ENCODE results near the gene ISG20. TPM values are rescaled to one million over a fixed set of nuclear protein-coding genes. Genes with fewer than 3 reads are reported as not detected.

ISG20 gene
- polyA plus RNA-seq, 1 donor = 4.9 TPM

DNA sequence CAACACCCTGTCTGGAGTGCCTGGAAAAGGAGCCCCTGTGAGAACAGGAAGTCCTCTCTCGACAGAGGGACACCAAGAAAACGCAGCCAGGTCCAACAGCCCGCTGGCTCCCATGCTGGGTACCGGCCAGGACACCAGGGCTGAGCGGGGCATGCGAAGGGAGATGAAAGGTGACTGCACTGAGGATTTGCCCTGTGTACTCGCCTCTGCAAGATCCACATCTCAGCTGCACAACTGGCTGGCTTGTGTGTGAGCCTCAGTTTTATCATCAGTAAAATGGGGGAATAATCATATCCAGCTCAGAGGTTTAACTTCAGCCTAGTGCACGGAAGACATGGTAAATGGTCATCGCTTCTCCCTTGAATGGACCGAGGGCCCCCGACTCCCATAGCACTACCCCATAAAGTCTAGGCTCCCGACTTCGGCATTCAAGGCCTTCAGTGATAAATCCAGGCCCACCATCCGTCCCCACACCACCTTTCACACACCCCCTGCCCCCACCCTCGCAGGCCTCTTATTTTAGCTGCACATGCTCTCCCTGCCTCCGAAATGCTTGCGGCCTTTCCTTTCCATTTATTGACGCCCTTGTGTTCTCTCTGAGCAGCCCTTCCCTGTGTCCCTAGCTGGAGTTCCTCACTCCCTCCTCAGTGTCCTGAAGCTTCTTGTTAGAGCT, 15.8 kb downstream of the ISG20 start:
- Histone ChIP-seq H3K4me1 (ENCODE audit: control insufficient read depth, insufficient read depth, low read length) (no peaks in the 10 kb centered on the region), H3K27me3 (ENCODE audit: control insufficient read depth, insufficient read depth, low read length) (peaks cover 4% of the 10 kb centered on the region), H3K36me3 (ENCODE audit: control insufficient read depth, insufficient read depth, low read length) (no peaks in the 10 kb centered on the region), H3K4me3 (ENCODE audit: low read length) (no peak overlapping the region), H3K9me3 (ENCODE audit: control insufficient read depth, low read depth, low read length) (no peaks in the 10 kb centered on the region), H3K27ac (ENCODE audit: low read length) (no peak overlapping the region)
- WGBS (ENCODE audit: insufficient coverage, low lambda C conversion rate) = no CpG with 5 or more reads among the region's 18 CpGs
- no peak for DNase-seq

DNA sequence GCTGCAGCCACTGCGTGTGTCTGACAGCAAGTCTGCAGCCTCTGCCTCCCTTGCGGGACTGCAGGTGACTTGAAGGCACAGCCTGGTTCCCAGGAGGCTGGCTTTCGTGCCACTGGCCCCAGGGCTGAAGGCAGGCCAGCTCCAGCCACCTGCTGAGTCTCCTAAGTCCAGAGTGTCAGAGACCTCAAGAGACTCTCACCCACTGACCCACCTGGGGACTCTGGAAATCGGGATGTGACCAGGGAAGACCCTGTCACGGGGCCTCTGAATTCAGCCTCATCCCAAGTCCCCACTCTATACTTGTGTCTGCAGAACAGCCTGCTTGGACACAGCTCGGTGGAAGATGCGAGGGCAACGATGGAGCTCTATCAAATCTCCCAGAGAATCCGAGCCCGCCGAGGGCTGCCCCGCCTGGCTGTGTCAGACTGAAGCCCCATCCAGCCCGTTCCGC, 16.3 kb downstream of the ISG20 start:
- no peaks in the 10 kb centered on the region for H3K4me1 ChIP-seq (ENCODE audit: control insufficient read depth, insufficient read depth, low read length)
- H3K9me3 ChIP-seq (ENCODE audit: control insufficient read depth, low read depth, low read length) = no peaks in the 10 kb centered on the region
- H3K27ac ChIP-seq (ENCODE audit: low read length) = no peak overlapping the region
- no peak for DNase-seq
- no peak overlapping the region for H3K4me3 ChIP-seq (ENCODE audit: low read length)
- H3K27me3 ChIP-seq (ENCODE audit: control insufficient read depth, insufficient read depth, low read length) = peaks cover 4% of the 10 kb centered on the region
- no CpG with 5 or more reads among the region's 14 CpGs for WGBS (ENCODE audit: insufficient coverage, low lambda C conversion rate)
- no peaks in the 10 kb centered on the region for H3K36me3 ChIP-seq (ENCODE audit: control insufficient read depth, insufficient read depth, low read length)

DNA sequence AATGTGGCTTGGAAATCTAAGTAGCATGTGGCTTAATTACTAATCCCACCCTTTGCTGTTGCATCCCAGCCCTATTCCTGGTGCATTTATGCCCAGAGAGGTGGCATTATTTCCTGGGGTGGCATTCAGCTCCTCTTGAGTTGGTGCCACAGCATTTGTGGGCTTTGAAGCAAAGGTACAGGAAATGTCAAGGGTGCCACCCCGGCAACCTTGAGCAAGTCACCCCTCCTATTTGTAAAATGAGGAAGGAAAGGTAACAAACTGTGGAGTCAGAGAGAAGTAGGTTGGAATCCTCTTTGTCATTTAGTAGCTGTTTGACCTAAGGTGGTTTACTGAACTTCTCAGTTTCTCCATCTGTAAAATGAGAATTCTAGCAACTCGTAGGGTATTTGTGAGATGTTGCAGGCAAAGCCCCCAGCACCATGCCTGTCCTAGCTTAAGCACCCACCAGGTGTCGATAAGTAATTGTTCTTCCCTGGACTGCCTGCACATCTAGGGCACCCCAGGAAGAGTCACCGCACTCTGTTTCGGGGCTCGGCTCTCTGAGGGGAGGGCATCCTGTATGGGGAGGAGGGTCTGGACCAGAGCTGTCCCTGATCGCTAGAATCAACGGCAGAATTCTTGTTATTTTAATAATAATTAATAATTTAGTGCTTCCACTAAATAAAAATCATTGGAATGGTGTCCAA, 17.1 kb downstream of the ISG20 start:
- Histone ChIP-seq H3K36me3 (ENCODE audit: control insufficient read depth, insufficient read depth, low read length) (no peaks in the 10 kb centered on the region), H3K4me1 (ENCODE audit: control insufficient read depth, insufficient read depth, low read length) (no peaks in the 10 kb centered on the region), H3K9me3 (ENCODE audit: control insufficient read depth, low read depth, low read length) (no peaks in the 10 kb centered on the region), H3K27ac (ENCODE audit: low read length) (no peak overlapping the region), H3K27me3 (ENCODE audit: control insufficient read depth, insufficient read depth, low read length) (peaks cover 4% of the 10 kb centered on the region), H3K4me3 (ENCODE audit: low read length) (no peak overlapping the region)
- no peak for DNase-seq
- WGBS (ENCODE audit: insufficient coverage, low lambda C conversion rate) = no CpG with 5 or more reads among the region's 8 CpGs

DNA sequence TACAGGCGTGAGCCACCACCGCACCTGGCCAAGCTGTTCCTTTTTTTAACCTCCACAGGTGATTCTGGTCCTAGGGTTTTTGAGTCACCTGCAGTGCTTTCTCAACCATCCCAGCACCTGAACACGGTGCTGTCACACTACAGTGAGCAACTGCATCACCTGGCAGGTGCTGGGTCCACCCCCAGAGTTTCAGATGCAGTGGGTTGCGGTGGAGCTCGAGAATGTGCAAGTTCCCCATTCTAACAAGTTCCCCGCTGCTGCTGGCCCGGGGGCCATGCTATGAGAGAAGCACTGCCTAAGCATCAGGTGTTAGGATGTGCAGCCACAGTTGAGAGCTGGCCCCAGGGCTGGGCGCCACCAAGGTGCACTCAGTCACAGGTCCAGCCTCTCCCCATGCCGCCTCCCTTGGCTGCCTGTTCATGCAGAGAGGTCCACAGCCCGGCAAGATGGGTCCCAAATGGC, 18.0 kb downstream of the ISG20 start:
- Histone ChIP-seq H3K27me3 (ENCODE audit: control insufficient read depth, insufficient read depth, low read length) (peaks cover 4% of the 10 kb centered on the region), H3K36me3 (ENCODE audit: control insufficient read depth, insufficient read depth, low read length) (no peaks in the 10 kb centered on the region), H3K9me3 (ENCODE audit: control insufficient read depth, low read depth, low read length) (no peaks in the 10 kb centered on the region), H3K4me1 (ENCODE audit: control insufficient read depth, insufficient read depth, low read length) (no peaks in the 10 kb centered on the region), H3K27ac (ENCODE audit: low read length) (no peak overlapping the region), H3K4me3 (ENCODE audit: low read length) (no peak overlapping the region)
- DNase-seq = no peak
- WGBS (ENCODE audit: insufficient coverage, low lambda C conversion rate) = no CpG with 5 or more reads among the region's 10 CpGs

DNA sequence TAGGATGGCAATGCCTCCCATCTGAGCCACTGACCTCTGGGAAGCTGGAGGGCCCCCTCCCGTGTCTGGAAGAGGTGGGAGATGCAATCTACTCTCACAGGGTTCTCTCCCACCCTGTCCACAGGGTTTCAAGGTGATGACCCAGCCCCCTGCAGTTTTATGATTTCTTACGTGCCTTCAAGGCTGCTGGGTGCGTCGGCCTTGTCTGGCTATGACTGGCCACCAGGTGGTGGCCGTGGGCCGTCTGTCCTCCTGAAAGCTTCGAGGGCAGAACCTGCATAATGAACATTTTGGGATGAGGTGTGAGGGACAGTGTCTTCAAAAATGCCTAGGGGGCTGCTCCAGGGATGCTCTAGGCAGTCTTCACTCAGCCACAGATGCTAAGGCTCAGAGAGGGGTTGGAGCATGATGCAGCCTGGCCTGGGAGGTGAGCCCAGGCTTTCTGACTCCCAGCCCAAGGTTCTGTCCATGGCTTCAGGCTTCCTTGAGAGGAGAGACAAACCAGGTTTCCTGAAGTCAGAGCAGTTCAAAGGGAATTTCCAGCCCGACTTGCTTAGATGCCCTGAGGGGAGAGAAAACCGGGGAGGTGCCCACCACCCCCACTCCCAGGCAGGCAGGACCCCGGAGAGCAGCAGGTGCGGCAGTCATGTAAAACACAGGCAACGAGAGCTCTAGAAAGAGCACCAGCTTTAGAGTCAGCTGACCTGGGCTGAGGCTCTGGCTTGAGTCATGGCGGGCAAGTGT, 18.7 kb downstream of the ISG20 start:
- H3K9me3 ChIP-seq (ENCODE audit: control insufficient read depth, low read depth, low read length) = no peaks in the 10 kb centered on the region
- no peak overlapping the region for H3K4me3 ChIP-seq (ENCODE audit: low read length)
- DNase-seq = no peak
- H3K36me3 ChIP-seq (ENCODE audit: control insufficient read depth, insufficient read depth, low read length) = no peaks in the 10 kb centered on the region
- no CpG with 5 or more reads among the region's 13 CpGs for WGBS (ENCODE audit: insufficient coverage, low lambda C conversion rate)
- no peak overlapping the region for H3K27ac ChIP-seq (ENCODE audit: low read length)
- peaks cover 4% of the 10 kb centered on the region for H3K27me3 ChIP-seq (ENCODE audit: control insufficient read depth, insufficient read depth, low read length)
- no peaks in the 10 kb centered on the region for H3K4me1 ChIP-seq (ENCODE audit: control insufficient read depth, insufficient read depth, low read length)

DNA sequence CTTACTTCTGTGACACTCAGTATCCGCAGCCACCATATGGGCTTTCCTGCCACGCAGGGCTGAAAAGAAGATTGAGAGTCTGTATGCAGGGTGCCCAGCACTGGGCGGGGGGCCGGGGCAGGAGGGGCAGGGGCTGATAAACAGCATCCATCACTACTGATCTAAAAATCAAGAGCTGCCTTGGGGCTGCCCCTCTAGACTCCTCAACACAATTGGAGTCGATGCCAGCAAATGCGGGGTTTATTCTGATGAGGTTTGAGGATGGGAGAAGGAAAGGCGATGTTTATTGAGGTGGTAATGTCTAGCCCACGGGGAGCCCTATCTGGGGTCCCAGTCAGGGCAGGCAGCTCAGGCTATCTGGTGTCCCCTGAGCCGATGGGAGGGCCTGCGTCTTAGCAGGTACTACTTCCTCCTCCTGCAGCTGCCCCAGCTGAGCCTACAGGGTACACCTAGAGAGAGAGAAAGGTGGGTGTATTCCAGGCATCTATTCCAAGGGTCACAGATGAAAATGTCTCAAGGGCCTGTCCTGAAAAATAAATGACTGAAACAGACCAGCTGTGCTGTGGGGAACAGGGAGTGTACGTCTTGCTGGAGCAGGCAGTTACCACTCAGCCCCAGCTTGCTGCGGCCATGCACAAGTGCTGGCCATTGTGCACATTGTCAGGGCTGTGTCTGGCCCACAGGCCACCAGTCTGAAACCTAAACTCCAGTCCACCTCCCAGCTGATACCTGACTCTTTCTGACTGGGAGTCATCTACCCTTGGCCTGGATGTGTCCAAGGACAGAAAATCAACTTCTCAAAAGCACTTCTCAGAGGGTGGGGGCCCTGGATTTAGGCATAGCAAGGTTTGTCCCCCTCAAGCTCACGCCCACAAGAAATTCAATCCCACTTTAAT, 19.5 kb downstream of the ISG20 start:
- H3K36me3 ChIP-seq (ENCODE audit: control insufficient read depth, insufficient read depth, low read length) = no peaks in the 10 kb centered on the region
- no peak overlapping the region for H3K4me3 ChIP-seq (ENCODE audit: low read length)
- WGBS (ENCODE audit: insufficient coverage, low lambda C conversion rate) = 100% methylated on average over 1 of the region's 13 CpGs
- DNase-seq = no peak
- no peak overlapping the region for H3K27ac ChIP-seq (ENCODE audit: low read length)
- no peaks in the 10 kb centered on the region for H3K4me1 ChIP-seq (ENCODE audit: control insufficient read depth, insufficient read depth, low read length)
- peaks cover 4% of the 10 kb centered on the region for H3K27me3 ChIP-seq (ENCODE audit: control insufficient read depth, insufficient read depth, low read length)
- no peaks in the 10 kb centered on the region for H3K9me3 ChIP-seq (ENCODE audit: control insufficient read depth, low read depth, low read length)

DNA sequence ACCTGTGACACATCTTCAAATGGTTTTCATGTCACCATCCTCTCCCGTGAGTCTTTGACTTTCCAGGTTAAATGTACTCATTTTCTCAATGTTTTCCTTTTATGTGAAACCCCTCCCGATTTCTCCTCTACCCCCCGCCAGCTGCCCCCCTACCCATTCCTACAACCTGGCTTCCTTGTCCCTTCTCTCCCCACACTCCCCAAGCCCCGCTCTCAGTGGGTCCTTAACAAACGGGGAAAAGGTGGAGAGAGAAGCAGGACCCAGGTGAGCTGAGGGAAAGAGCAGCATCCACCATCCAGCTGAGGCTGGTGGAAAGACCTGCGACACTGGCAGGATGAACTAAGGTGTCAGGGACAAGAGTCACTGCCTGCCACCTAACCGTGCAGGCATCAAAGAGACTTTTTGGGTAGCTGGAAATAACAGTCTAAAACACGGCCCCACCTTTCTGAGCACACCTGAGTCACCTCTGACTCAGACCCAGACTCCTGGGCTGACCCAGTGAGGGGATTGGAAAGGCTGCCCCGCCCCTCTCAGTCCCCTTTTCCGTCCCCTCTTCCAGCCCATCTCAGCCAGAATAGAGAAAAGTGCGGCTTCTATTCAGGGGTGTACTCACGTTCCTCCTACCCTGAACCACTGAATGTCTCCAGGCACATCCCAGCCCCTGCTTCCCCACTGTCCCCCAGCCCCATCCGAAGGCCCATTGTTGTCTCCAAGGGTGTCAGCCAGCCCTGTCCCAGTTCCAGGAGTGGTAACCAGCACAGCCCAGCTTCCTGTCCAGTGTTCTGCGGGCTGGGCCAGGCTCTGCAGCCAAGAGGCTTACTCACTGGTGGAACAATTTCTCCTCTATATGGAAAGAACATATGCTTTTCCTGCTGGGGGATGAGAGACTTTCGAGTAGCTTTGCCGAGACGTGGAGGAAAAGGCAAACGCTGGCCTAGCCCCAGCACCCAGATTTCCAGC, 20.4 kb downstream of the ISG20 start:
- Histone ChIP-seq H3K9me3 (ENCODE audit: control insufficient read depth, low read depth, low read length) (no peaks in the 10 kb centered on the region), H3K4me1 (ENCODE audit: control insufficient read depth, insufficient read depth, low read length) (no peaks in the 10 kb centered on the region), H3K36me3 (ENCODE audit: control insufficient read depth, insufficient read depth, low read length) (no peaks in the 10 kb centered on the region), H3K27me3 (ENCODE audit: control insufficient read depth, insufficient read depth, low read length) (peaks cover 4% of the 10 kb centered on the region), H3K4me3 (ENCODE audit: low read length) (no peak overlapping the region), H3K27ac (ENCODE audit: low read length) (no peak overlapping the region)
- 100% methylated on average over 1 of the region's 18 CpGs for WGBS (ENCODE audit: insufficient coverage, low lambda C conversion rate)
- no peak for DNase-seq

DNA sequence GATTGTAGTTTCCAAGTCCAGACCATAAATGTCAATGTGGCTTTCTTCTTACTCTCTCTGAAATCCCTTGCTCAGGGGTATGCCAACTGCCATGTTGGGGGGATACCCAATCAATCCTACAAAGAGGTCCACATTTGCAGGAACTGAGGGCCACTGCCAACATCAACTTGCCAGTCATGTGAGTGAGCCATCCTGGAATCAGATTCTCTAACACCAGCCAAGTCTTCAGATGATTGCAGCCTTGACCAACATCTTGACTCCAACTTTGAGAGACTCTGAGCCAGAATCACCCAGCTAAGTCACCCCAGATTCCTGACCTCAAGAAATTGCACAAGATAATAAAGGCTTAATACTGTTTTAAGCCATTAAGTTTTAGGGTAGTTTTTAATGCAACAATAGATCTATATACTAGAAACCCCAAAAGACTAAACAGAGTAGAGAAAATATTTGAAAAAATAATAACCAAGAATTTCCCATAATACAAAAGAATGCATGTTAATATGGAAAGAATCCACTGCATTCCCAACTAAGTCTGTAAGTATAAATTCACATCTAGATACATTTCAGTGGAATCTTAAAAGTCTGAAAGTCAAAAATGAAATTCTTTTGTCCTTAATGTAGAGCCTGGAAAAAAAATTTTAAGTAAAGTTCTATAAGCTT, 22.4 kb downstream of the ISG20 start:
- Histone ChIP-seq H3K9me3 (ENCODE audit: control insufficient read depth, low read depth, low read length) (no peaks in the 10 kb centered on the region), H3K27me3 (ENCODE audit: control insufficient read depth, insufficient read depth, low read length) (peaks cover 4% of the 10 kb centered on the region), H3K36me3 (ENCODE audit: control insufficient read depth, insufficient read depth, low read length) (no peaks in the 10 kb centered on the region), H3K4me1 (ENCODE audit: control insufficient read depth, insufficient read depth, low read length) (no peaks in the 10 kb centered on the region), H3K4me3 (ENCODE audit: low read length) (no peak overlapping the region), H3K27ac (ENCODE audit: low read length) (no peak overlapping the region)
- DNase-seq = no peak

Measured in large intestine (tissue), 3 donors.